Ammon's horn (tissue), 1 donor: ENCODE results near the gene DNPH1.

Experiments
- DNase-seq: peaks from one replicate; pipeline ENCODE4 v3.0.0-alpha.2; 2016; ENCODE audit warnings: low spot score

DNPH1 gene

DNA sequence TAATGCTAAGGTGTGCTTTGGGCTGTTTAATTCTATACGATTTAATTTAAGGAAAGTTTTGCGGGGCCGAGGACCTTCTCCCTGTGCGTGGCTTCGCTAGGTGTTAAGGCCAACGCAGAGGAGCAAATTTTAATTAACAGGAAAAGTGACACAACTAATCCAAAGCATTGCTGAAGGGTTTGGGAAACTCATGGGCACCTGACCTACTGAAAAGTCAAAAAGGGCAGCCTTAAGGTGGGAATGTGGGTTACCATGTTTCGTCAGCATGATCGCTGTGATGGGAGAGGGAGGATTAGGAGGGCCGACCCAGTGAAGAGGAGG lies 47.7 kb downstream of the DNPH1 start:
- no peak for DNase-seq

DNA sequence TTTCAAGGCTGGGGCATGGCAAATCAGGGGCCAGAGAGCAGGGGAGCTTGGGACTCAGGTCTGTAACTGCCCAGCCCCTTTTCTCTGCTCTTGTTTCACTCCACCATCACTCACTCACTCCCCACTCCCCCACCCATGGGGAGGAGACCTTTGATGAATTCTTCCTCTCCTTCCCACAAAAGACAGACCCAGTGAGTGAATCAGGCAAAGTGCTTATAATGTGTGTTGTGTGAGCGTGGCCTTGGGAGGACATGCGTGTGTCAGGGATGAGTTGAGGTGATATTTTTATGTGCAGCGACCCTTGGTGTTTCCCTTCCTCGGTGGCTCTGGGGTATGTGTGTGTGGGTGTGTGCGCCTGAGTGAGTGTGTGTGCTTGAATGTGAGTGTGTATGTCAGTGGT lies 48.3 kb downstream of the DNPH1 start:
- DNase-seq = no peak

DNA sequence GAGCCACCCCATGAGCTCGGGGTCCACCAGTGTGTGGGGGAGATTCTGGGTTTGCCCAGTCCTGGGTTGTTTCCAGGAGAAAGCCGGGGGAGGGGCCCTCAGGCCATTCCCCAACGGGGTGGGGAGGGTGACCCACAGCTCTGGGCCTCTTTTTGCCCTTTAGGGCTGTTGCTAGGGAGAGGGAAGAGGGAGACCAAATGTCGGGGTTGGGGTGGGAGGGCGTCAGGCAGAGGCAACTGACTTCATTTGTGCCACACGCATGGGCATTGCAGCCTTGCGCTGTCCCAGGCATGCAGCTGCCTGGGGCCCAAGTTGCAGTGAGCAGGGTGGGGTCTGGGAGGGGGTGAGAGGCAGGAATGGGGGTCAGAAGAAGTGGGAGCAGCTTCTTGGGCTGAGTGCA lies 49.2 kb downstream of the DNPH1 start:
- no peak for DNase-seq

DNA sequence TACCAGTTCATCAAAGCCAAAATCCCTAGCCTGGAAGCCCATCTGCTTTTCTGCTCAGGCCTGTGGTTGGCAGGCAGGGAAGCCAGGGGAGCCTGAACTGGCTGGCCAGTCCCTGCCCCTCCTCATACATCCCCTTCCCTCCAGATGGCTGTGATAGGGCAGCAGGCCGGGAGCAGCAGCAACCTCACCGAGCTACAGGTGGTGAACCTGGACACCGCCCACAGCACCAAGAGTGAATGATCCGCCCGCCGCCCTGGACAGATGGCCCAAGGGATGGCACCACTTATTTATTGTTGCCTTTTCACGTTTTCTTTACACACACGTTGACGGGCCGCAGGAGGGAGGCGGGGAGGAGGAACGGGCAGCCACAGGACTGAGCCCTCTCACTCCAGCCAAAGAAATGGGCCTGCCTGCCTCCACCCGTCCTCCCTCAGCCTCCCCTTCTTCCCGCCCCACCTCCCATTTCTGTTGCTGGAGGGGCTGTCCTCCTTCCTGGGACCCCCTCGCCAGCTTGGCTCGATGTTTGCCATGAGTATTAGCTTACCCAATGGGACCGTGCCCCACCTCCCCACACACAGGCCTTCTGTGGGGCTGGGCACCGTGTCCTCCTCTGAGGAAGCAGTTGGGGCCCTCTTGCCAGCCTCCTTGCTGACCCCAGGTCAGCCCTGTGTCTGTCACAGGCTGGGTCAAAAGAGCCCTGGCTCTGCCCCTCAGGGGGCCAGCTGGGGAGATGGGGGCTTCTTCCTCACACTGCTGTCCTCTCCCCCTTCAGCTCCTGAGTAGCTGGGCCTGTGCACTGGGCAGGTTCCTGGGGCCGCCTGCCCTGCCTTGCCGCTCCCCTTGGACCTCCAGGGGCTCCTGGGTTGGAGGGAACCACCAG lies 50.1 kb downstream of the DNPH1 start:
- DNase-seq = no peak

DNA sequence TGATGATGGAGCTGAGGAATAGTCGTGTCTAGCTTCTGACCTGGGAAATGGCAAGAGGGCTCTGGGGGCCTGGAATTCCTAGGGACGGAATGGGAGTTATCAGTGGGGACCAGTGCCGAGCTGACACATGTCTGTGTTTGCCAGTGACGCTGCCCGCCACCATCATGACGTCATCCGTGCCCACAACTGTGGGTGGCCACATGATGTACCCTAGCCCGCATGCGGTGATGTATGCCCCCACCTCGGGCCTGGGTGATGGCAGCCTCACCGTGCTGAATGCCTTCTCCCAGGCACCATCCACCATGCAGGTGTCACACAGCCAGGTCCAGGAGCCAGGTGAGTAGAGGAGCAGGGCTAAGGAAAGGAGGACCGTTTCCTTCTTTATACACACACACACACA lies 51.1 kb downstream of the DNPH1 start:
- DNase-seq = no peak

DNA sequence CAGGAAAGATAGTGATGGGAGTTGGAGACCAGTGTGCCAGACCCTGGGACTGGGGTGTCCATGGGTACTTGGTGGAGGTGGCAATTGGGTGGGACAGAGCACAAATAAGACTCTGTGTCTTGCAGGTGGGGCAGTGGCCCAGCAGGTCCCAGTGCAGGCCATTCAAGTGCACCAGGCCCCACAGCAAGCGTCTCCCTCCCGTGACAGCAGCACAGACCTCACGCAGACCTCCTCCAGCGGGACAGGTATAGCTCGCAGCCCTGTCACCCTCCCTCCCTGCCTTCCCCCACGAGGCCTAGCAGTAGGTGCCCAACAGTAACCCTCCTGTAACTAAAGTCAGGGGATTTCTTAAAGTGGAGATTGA lies 52.9 kb downstream of the DNPH1 start:
- no peak for DNase-seq

DNA sequence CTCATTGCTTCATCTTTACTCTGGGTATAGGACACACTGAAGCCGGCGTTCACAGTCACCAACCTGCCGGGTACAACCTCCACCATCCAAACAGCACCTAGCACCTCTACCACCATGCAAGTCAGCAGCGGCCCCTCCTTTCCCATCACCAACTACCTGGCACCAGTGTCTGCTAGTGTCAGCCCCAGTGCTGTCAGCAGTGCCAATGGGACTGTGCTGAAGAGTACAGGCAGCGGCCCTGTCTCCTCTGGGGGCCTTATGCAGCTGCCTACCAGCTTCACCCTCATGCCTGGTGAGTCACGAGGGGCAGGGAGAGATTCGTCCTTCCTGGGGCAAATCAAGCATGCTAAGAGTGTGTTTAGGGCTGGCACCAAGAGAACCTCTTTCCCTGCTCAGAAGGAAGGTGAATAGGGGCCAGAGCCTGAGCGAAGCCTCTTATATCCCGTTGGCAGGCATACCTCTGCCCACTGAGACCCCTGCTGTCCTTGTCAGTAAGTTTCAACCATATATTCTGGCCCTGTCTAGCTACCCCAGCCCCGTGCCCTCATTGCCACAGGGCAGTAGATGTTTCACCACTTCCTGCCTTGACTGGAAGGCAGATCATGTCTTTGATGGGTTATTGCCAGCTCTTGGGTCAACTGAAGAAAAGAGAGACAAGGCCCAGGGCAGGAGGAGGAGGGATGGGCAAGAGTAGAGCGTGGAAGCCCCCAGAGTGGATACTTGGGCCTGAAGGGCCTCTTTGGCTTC lies 53.4 kb downstream of the DNPH1 start:
- no peak for DNase-seq
